ENCODE results near the gene RNF212. TPM values are rescaled to one million over a fixed set of nuclear protein-coding genes. Genes with fewer than 3 reads are reported as not detected.

Gene RNF212
- total RNA-seq, 1 donor, result 3.0 TPM

DNA sequence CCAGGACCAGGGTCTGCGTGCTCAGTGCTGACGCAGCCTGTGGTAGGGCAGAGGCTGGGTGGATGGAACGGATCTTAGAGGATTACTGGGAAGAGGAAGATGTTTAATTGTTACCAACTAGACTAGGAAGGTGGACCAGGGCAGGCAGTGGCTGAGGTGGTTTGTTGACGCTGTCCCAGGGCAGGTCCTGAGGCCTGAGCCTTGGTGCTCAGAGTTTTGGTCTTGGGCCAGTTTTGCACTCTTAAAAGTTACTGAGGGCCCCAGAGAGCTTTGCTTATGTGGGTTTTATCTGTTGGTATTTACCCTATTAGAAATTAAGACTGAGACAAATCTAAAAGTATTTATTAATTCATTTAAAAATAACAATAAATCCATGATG, 20.4 kb downstream of the RNF212 start:
- H3K4me3 ChIP-seq (ENCODE audit: low read depth, low read length), result no peak overlapping the region
- no peak for DNase-seq (ENCODE audit: low read depth)
- TF ChIP-seq, protein P1, sequence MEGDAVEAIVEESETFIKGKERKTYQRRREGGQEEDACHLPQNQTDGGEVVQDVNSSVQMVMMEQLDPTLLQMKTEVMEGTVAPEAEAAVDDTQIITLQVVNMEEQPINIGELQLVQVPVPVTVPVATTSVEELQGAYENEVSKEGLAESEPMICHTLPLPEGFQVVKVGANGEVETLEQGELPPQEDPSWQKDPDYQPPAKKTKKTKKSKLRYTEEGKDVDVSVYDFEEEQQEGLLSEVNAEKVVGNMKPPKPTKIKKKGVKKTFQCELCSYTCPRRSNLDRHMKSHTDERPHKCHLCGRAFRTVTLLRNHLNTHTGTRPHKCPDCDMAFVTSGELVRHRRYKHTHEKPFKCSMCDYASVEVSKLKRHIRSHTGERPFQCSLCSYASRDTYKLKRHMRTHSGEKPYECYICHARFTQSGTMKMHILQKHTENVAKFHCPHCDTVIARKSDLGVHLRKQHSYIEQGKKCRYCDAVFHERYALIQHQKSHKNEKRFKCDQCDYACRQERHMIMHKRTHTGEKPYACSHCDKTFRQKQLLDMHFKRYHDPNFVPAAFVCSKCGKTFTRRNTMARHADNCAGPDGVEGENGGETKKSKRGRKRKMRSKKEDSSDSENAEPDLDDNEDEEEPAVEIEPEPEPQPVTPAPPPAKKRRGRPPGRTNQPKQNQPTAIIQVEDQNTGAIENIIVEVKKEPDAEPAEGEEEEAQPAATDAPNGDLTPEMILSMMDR (IDR thresholded peaks at IDR 0.05; ENCODE audit: insufficient read depth, low read depth, low read length), result no peak

DNA sequence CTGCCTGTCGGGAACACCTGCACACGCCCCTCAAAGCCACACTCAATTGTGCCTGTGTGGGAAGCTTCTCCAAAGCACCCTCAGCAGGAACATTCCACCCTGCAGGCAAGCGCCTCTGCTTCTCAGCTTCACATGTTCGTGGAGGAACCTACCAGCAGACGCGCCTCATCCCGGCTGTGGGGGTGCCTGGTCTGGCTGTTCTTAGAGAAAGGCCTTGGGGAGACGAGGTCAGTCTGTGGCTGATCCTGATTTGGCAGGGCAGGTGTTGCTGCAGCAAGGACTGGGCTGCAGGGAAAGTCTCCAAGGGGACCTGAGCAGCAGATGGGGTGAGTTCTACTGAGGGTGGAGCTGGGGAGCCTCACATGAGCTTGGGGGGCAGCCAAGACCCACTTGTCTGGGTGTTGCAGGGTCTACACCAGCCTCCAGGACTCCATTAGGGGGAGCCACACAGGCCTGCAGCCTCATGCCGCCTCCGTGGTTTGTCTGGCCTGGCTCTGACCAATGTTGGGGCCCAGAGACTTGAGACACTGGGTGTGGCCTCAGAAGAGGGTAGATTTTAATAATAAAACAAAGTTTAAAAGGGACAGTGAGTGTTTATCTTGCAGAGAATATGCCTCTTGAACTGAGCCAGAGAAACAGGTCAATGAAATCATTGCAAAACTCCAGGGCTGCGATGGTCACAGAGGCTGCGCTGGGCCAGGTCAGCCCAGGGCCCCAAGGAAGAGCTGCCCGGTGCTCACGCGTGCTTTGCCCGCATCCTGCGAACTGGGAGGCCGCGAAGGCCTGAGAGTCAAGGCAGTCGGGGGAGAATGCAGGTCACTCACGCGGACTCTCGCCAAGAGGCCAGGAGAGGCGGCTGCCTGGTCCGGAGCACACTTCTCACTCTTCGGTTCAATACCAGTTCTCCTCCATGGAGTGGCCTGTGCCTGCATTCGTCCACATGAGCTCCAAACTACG, 21.1 kb downstream of the RNF212 start:
- TF ChIP-seq, protein P1 (IDR thresholded peaks at IDR 0.05; ENCODE audit: insufficient read depth, low read depth, low read length), result peak; percentile 17
- no peak for DNase-seq (ENCODE audit: low read depth)
- no peak overlapping the region for H3K4me3 ChIP-seq (ENCODE audit: low read depth, low read length)

DNA sequence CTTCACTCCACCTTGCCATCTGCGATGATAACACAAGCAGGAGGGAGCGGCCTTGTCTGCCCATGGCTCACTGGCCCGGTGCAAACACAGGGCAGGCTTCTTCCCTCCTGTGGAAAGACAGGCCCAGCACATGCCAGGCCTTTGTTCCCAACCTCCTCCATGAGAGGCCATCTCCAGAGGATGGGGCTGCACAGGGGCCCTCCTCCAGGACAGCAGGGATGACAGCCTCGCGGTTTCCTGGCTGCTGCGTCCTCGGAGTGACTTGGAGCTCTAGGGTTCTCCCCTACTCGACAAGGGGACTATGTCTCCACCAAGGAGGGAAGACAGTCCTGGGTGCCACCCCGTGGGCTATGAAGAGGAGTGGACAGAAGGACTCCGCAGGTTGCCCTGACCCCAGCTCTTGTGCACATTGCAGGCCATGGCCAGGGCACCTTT, 21.8 kb downstream of the RNF212 start:
- no peak overlapping the region for H3K4me3 ChIP-seq (ENCODE audit: low read depth, low read length)
- DNase-seq (ENCODE audit: low read depth), result no peak
- TF ChIP-seq, protein P1 (IDR thresholded peaks at IDR 0.05; ENCODE audit: insufficient read depth, low read depth, low read length), result no peak

DNA sequence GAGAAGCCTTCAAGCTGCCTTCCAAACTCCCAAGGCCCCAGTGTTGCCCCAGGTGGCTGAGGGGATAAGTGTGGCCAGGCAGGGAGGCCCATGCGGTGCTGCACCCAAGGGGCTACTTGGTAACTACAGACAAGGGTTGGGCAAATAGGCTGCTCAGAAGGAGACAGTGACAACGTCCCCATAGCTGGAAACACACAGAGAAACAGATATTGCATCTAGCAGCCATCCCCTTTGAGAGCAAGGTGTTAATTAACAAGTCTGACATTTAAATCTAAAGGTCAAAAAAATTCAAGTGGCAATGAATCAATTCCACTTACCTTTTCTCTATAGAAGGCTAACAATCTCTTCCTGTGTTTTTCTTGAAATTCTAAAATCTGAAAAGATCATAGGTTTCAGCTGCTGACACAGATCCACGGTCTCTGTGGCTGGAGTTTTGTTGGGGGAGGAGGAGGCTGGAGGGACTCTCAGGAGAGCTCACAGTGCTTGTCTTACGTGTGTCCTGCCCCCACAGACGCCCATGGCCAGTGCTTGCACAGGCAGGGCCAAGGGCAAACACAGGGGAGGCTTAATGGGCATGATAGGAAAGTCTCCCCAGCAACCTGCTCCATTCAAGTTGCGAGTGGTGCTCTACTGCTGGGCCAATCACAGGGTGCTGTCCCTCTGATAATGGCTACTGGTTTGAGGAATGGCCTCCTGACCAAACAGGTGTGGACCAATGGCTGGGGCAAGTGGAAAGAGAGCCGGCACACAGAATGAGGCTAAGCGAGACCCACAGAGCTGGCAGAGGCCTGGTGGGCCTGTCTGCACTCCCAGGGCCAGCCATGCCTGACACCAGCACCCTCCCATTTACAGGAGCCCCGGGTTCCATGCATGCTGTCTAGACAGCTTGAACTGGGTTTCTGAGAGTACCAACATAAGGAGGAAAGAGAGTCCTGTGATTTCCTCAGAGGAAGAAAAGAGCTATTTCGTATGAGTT, 22.6 kb downstream of the RNF212 start:
- no peak for DNase-seq (ENCODE audit: low read depth)
- no peak overlapping the region for H3K4me3 ChIP-seq (ENCODE audit: low read depth, low read length)
- TF ChIP-seq, protein P1 (IDR thresholded peaks at IDR 0.05; ENCODE audit: insufficient read depth, low read depth, low read length), result no peak

DNA sequence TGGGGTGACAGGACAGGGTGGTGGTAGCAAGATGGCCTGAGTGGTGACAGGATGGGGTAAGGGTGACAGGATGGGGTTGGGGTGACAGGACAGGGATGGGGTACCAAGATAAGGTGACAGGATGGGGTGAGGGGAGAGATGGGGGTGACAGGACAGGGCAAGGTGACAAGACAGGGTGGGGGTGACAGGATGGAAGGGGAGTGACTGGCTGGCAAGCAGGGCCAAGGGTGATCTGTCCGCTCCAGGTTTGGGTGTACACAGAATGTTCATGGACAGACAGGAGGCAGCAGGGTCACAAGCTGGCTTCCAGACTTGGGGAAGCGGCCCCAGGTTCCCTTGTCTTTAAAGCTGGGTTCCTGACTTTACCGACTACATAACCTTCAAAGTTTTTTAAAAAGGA, 23.3 kb downstream of the RNF212 start:
- no peak for DNase-seq (ENCODE audit: low read depth)
- TF ChIP-seq, protein P1 (IDR thresholded peaks at IDR 0.05; ENCODE audit: insufficient read depth, low read depth, low read length), result no peak
- no peak overlapping the region for H3K4me3 ChIP-seq (ENCODE audit: low read depth, low read length)

DNA sequence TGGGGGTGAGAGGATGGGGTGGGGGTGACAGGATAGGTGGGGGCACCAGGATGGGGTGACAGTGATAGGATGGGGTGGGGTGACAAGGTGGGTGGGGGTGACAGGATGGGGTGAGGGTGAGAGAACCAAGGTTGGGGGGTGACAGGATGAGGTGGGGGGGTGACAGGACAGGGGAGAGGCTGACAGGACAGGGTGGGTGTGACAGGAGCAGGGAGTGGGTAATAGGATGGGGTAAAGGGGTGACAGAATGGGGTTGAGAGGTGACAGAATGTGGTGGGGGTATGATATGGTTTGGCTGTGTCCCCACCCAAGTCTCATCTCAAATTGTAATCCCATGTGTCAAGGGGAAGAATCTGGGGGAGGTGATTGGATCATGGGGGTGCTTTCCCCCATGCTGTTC, 26.0 kb downstream of the RNF212 start:
- H3K4me3 ChIP-seq (ENCODE audit: low read depth, low read length), result no peak overlapping the region
- DNase-seq (ENCODE audit: low read depth), result no peak
- TF ChIP-seq, protein P1 (IDR thresholded peaks at IDR 0.05; ENCODE audit: insufficient read depth, low read depth, low read length), result no peak

Measured in fibroblast of villous mesenchyme (primary cell).